Immature natural killer cell (primary cell): ENCODE measurements around the gene CNPY2. TPM values are rescaled to one million over a fixed set of nuclear protein-coding genes. Genes with fewer than 3 reads are reported as not detected.
"Not testable (repeated sequence)": the region's sequence is repeated elsewhere in the genome, so short reads cannot be mapped to it uniquely, and the experiment has no call there.

Experiments
- DNase-seq, 3 donors: peaks; one replicate each; pipeline ENCODE4 v3.0.0; 2022; ENCODE audit warnings: mixed read lengths in 1 of 3
- H3K27ac Mint-ChIP-seq, 6 donors: one replicate each; pipeline ENCODE4 v1.8.0; 2020; ENCODE audit warnings: mixed read lengths in 6 of 6, mild to moderate bottlenecking in 5 of 6, inconsistent platforms in 4 of 6, moderate library complexity in 3 of 6
- H3K27me3 Mint-ChIP-seq, 3 donors: one replicate each; pipeline ENCODE4 v1.8.0; 2020 to 2021; ENCODE audit warnings: low read depth in 3 of 3, mild to moderate bottlenecking in 3 of 3, mixed read lengths in 3 of 3, moderate library complexity in 3 of 3, inconsistent platforms in 1 of 3
- H3K36me3 Mint-ChIP-seq, 3 donors: one replicate each; pipeline ENCODE4 v1.8.0; 2020; ENCODE audit warnings: mixed read lengths in 3 of 3, inconsistent platforms in 2 of 3, mild to moderate bottlenecking in 2 of 3
- H3K4me1 Mint-ChIP-seq, 2 donors: one replicate each; pipeline ENCODE4 v1.8.0; 2020; ENCODE audit warnings: inconsistent platforms in 2 of 2, mild to moderate bottlenecking in 2 of 2, mixed read lengths in 2 of 2, moderate library complexity in 1 of 2
- H3K4me3 Mint-ChIP-seq, 5 donors: one replicate each; pipeline ENCODE4 v1.8.0; 2020; ENCODE audit warnings: mild to moderate bottlenecking in 5 of 5, mixed read lengths in 5 of 5, inconsistent platforms in 3 of 5, moderate library complexity in 3 of 5
- H3K9me3 Mint-ChIP-seq, 6 donors: one replicate each; pipeline ENCODE4 v1.8.0; 2020; ENCODE audit warnings: mild to moderate bottlenecking in 6 of 6, mixed read lengths in 6 of 6, inconsistent platforms in 4 of 6, moderate library complexity in 3 of 6
- polyA plus RNA-seq, 3 donors: library from polyadenylated mRNA; unstranded; fragments of 300-500 nt; fragmentation: Illumina TruSeq; gene quantifications; one replicate each; pipeline ENCODE4 v1.2.3, GENCODE V29; 2021

CNPY2 gene
- polyA plus RNA-seq, 3 donors from 2014 or later = 201 to 232 (median 228) TPM

DNA sequence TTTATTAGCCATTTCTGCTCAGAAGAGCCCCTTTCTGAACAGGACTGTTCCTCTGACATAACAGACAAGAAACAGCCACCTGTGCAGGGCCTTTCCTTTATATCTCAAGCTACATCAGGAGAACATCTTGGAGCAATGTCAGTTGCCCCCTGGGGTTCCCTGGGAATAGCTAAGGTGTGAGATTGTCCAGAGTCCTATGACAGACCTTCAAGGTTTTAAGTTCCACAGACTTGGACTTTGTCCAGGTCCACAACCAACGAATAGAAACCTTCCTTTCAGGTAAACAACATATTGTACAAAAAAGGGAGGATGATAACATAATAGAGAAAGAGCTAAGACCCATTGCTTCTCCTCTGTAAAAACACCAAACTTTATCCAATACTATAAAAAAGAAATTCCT is 25.8 kb upstream of the CNPY2 start:
- Mint-ChIP-seq H3K27ac (peak overlapping the region in 1 of 6 donors; percentile 67), H3K4me3 (no peak overlapping the region), H3K27me3 (peaks cover 0 to 2% (median 0%) of the 10 kb centered on the region in 3 donors), H3K9me3 (no peaks in the 10 kb centered on the region), H3K36me3 (peaks cover 12 to 26% (median 24%) of the 10 kb centered on the region in 3 donors), H3K4me1 (peaks cover 8 to 11% of the 10 kb centered on the region in 2 donors)
- DNase-seq = no peak

DNA sequence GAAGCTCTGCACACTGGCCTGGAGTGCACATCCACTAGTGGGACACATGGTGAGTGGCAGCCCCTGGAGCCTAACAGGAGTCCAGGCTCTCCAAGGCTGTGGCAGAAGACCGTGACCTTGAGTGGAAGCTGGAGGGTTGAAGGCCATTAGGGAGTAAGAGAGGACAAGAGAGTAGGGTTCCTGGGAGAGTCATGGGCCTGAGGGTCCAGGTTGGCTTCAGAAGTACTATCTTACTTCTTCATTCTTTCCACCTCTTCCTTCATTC is 23.3 kb upstream of the CNPY2 start:
- H3K4me1 Mint-ChIP-seq = peaks cover 13 to 17% of the 10 kb centered on the region in 2 donors
- H3K27me3 Mint-ChIP-seq = peaks cover 4 to 8% (median 5%) of the 10 kb centered on the region in 3 donors
- H3K4me3 Mint-ChIP-seq = peak overlapping the region in 2 of 5 donors; percentile 49 to 72
- H3K27ac Mint-ChIP-seq = peak overlapping the region; percentile 6 to 94 (median 74)
- DNase-seq = no peak
- no peaks in the 10 kb centered on the region for H3K9me3 Mint-ChIP-seq
- peaks cover 4 to 12% (median 12%) of the 10 kb centered on the region in 3 donors for H3K36me3 Mint-ChIP-seq

DNA sequence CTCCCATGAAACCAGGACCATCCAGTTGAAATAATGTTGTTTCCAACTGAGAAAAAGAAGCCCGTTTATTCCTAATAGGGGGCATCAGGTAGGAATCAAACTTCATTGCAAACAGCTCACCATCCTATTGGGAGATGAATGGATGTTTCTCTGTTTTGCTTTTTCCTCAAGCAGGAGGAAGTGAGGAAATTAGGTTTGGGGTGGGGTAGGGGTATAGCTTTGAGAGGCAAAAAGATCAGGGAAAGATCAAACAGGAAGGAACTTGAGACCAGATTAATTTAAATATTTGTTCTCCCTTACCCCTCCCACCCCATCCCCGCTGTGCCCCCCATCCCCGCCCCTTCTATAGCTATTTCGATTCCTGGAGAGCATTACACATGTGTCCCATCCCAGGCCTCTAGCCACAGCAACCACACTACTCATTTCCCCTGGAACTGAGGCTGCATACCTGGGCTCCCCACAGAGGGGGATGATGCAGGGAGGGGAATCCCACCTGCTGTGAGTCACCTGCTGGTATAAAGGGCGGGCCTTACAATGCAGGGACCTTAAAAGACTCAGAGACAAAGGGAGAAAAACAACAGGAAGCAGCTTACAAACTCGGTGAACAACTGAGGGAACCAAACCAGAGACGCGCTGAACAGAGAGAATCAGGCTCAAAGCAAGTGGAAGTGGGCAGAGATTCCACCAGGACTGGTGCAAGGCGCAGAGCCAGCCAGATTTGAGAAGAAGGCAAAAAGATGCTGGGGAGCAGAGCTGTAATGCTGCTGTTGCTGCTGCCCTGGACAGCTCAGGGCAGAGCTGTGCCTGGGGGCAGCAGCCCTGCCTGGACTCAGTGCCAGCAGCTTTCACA is 22.7 kb upstream of the CNPY2 start, which contains the start of gene IL23A:
Gene IL23A, plus strand, starts transcription at position 577 of the 850 bp plus-strand sequence. Its CDS starts 161 bp downstream, at position 738.
- H3K9me3 Mint-ChIP-seq = no peaks in the 10 kb centered on the region
- H3K36me3 Mint-ChIP-seq = peaks cover 4 to 6% (median 6%) of the 10 kb centered on the region in 3 donors
- peak in 2 of 3 donors; percentile 12 to 21 for DNase-seq
- peaks cover 9 to 13% (median 10%) of the 10 kb centered on the region in 3 donors for H3K27me3 Mint-ChIP-seq
- H3K27ac Mint-ChIP-seq = peak within 1 kb of the TSS; percentile 51 to 94 (median 93)
- peaks cover 14 to 22% of the 10 kb centered on the region in 2 donors for H3K4me1 Mint-ChIP-seq
- peak within 1 kb of the TSS; percentile 36 to 72 (median 55) for H3K4me3 Mint-ChIP-seq

DNA sequence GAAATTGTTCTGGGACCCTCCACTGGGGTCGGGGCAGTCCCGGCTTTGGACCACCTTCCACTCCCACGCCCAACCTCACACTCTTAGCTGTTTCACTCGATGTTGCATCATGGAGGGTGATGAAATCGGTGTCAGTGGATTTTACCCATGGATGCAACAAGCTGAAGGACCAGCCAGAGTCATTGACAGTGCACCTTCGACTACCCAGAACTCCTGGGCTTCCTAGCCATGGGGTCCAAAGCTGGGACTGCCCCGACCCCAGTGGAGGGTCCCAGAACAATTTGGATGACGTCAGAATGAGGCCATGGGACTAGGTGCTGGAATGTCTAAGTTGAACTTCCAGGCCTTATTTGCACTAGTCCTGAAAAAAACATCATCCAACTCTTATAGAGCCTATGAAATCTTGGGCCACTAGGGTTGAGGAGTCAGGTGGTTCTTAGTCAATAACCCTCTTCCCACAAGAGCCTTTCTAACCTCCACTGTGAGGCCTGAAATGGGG is 22.0 kb upstream of the CNPY2 start:
- H3K36me3 Mint-ChIP-seq = no peaks in the 10 kb centered on the region
- no peaks in the 10 kb centered on the region for H3K9me3 Mint-ChIP-seq
- H3K27ac Mint-ChIP-seq = no peak overlapping the region
- H3K27me3 Mint-ChIP-seq = peaks cover 11 to 14% (median 13%) of the 10 kb centered on the region in 3 donors
- H3K4me3 Mint-ChIP-seq = no peak overlapping the region
- H3K4me1 Mint-ChIP-seq = peaks cover 21 to 30% of the 10 kb centered on the region in 2 donors
- no peak for DNase-seq

DNA sequence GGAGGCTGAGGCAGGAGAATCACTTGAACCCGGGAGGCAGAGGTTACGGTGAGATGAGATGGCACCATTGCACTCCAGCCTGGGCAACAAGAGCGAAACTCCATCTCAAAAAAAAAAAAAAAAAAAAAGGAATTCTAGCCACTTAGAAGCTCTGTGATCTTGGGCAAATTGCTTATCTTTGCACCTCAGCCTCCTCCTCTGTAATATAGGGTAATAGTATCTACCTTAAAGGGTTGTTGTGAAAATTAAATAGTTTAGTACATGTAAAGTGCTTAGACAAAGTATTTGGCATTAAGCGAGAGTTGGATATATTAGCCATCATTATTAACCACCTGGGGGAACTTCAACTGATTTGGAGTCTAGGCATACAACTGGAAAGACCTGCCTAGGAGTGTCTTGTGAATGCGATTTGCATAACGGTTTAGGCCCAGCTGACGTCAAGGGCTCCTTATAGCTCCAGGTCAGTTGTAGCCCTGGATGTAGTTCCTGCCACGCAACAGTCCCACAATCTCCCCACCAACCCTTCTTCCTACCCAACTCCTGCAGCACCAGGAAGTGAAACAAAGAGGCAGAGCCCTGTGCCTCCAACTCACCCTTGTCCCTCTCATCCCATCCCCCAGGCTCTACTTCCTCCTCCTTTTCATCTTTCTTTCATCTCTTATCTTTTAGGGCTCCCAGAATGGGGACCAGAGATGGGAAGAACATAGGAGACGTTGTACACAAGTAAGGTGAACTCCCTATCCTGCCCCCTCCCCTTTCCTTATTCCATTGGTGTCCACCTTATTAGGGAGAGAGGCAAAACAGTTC is 20.8 kb upstream of the CNPY2 start:
- Mint-ChIP-seq H3K4me3 (peak overlapping the region in 2 of 5 donors; percentile 7 to 32), H3K9me3 (no peaks in the 10 kb centered on the region), H3K4me1 (peaks cover 25 to 40% of the 10 kb centered on the region in 2 donors), H3K27me3 (peaks cover 14 to 16% (median 16%) of the 10 kb centered on the region in 3 donors), H3K36me3 (no peaks in the 10 kb centered on the region), H3K27ac (peak overlapping the region in 4 of 6 donors; percentile 5 to 63 (median 18))
- no peak for DNase-seq

DNA sequence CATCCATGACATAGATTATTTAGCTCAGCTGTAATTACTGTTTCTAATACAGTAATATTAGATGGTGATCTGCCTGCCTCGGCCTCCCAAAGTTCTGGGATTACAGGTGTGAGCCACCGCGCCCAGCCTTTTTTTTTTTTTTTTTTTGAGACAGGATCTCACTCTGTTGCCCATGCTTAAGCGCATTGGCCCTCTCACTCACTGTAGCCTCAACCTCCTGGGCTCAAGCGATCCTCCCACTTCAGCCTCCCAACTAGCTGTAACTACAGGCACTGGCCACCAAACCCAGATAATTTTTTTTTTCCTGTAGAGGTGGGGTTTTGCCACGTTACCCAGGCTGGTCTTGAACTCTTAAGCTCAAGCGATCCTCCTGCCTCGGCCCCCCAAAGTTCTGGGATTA is 19.7 kb upstream of the CNPY2 start:
- peaks cover 25 to 40% of the 10 kb centered on the region in 2 donors for H3K4me1 Mint-ChIP-seq

DNA sequence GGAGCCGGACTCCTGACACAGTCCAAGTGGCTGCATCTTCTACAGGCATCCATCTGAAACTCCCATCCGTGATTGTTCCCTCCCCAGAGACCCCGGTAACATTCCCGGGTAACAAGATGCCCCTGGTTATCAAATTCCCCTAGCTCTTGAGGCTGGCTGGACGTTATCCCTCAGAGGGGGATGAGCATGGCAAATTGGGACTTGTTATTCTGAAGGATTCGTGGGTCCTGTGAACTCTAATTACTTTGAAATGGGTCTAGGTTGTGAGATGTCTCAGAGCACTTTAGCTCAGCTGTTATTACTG is 18.7 kb upstream of the CNPY2 start:
- H3K4me3 Mint-ChIP-seq = peak overlapping the region; percentile 89 to 97 (median 95)
- peak overlapping the region; percentile 99 to 100 (median 100) for H3K27ac Mint-ChIP-seq
- no peaks in the 10 kb centered on the region for H3K36me3 Mint-ChIP-seq
- H3K4me1 Mint-ChIP-seq = peaks cover 25 to 40% of the 10 kb centered on the region in 2 donors
- H3K27me3 Mint-ChIP-seq = peaks cover 14 to 19% (median 16%) of the 10 kb centered on the region in 3 donors
- DNase-seq = no peak
- H3K9me3 Mint-ChIP-seq = no peaks in the 10 kb centered on the region

More for the DNA sequence above, 19.7 kb upstream of the CNPY2 start:
- Mint-ChIP-seq H3K27ac (peak overlapping the region in 1 of 6 donors; percentile 100), H3K27me3 (peaks cover 14 to 19% (median 16%) of the 10 kb centered on the region in 3 donors)
- not testable (repeated sequence) for H3K4me3 Mint-ChIP-seq, DNase-seq, H3K36me3 Mint-ChIP-seq, H3K9me3 Mint-ChIP-seq

DNA sequence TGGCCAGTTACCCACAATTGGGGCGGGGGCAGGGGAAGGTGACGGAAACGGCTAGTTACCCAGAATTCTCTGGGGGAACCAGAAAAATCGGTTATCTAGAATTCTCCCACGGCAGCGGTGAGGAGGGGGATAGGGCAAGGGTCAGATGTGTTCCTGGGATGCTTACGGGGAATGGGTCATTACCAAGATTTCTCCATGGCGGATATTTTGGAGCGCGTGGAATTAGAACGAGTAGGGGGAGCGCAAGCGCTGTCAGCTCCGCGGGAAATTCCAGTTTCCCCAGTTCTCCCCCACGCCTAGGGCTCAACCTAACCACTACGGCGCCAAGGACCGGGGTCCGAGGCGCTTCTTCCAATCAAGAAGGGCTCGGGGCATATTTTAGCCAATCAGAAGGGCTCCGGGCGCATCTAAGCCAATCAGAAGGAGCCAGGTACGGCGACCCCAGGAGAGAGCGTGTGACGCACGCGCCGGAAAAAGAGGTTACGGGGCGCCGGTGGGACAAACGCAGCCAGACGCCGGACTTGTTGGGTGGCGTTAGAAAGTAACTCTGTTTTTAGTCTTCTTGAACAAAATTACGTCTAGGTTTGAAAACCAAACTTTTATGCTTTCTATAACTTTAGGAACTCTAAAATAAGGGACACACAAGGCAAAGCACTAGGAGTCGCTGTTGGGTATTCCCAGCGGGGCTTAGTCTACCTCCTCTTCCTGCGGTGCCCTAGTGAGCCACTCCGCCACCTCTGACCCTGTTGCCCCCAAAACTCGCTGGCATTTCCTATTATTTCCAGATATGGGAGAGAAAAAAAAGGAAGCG is 18.1 kb upstream of the CNPY2 start, which contains the start of gene PAN2:
Gene PAN2, minus strand, starts transcription at position 322 of the 811 bp plus-strand sequence. CDS start 906 bp downstream, outside the sequence.
- peak within 1 kb of the TSS; percentile 99 to 100 (median 100) for H3K27ac Mint-ChIP-seq
- peaks cover 23 to 38% of the 10 kb centered on the region in 2 donors for H3K4me1 Mint-ChIP-seq
- H3K9me3 Mint-ChIP-seq = no peaks in the 10 kb centered on the region
- peaks cover 14 to 19% (median 16%) of the 10 kb centered on the region in 3 donors for H3K27me3 Mint-ChIP-seq
- peak within 1 kb of the TSS; percentile 89 to 97 (median 95) for H3K4me3 Mint-ChIP-seq
- peak; percentile 95 for DNase-seq
- H3K36me3 Mint-ChIP-seq = no peaks in the 10 kb centered on the region

DNA sequence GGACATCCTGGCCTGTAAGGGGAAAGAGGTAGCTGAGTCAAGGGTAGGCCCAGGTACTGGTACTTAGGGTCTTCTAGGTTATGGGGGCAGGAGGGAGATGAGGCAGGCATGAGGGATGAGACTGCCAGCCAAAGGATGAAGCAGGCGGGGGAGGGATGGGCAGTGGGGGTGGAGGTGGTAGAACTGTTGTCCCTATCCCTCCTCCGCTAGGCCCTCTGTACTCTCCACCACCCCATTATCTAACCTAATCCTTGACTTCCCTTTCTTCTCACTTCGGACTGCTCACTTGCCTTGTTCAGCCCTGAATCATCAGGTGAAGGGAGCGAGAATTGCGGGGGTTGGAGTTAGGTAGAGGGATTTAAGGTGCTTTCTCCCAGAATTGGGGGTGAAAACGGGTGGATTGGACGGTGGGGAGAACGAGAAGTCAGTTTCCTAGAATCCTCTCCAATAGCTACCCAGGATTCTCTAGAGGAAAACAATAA is 17.4 kb upstream of the CNPY2 start:
- Mint-ChIP-seq H3K9me3 (no peaks in the 10 kb centered on the region), H3K36me3 (no peaks in the 10 kb centered on the region), H3K4me1 (peaks cover 18 to 32% of the 10 kb centered on the region in 2 donors), H3K27me3 (peaks cover 14 to 19% (median 16%) of the 10 kb centered on the region in 3 donors), H3K4me3 (peak overlapping the region; percentile 89 to 97 (median 95)), H3K27ac (peak overlapping the region; percentile 99 to 100 (median 100))
- no peak for DNase-seq

DNA sequence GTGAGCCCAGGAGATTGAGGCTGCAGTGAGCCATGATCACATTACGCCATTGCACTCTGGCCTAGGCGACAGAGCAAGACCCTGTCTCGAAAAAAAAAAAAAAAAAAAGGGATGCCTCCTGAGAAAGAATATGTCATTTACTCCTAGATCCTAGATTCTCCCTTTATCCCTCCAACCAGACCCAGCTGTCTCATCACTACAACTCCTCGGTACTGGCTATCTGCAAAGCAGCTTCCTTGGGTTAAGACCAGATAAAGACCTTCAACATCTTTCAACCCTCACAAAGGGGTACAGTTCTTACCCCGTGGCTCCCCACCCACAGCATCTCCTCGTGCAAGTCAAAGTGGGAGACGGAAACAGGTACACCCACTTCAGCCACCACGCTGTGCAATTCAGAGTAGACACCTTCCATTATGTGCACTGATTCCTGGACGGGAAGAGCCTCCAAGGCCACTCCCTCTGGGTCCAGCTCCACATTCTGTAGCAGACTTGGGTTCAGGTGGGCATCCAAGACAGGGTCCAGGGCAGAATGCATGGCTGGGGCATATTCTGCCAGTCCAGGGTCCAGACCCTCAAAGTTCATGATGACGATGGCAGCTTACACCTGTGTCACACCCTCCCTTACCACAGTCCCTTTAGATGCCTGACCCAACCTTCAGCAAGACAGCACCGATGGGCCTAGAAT is 16.9 kb upstream of the CNPY2 start:
- Mint-ChIP-seq H3K4me1 (peaks cover 17 to 30% of the 10 kb centered on the region in 2 donors), H3K27me3 (peaks cover 14 to 19% (median 16%) of the 10 kb centered on the region in 3 donors), H3K4me3 (peak overlapping the region; percentile 89 to 97 (median 95)), H3K36me3 (peaks cover 0 to 3% (median 3%) of the 10 kb centered on the region in 3 donors), H3K9me3 (no peaks in the 10 kb centered on the region), H3K27ac (peak overlapping the region; percentile 99 to 100 (median 100))
- no peak for DNase-seq

DNA sequence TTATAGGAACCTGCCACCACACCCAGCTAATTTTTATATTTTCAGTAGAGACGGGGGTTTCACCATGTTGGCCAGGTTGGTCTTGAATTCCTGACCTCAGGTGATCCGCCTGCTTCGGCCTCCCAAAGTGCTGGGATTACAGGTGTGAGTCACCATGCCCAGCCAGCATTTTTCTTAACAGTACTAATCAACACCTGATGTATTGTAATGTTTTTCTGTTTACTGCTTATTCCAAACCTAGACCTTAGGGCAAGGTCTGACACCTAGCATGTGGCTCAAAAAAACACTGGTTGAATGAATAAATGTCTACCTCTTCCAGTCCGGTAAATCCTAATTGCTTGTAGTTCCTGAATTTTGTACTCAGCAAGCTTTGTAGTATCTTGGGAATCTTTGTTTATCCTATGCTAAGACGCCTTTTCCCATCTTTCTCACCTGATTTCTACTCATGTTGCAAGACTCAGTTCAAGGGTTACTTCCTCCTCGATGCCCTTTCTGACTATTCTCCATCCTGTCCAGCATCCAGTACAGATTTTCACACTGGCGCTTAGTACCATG is 15.2 kb upstream of the CNPY2 start:
- Mint-ChIP-seq H3K27ac (peak overlapping the region in 3 of 6 donors; percentile 5 to 34 (median 32)), H3K9me3 (no peaks in the 10 kb centered on the region), H3K4me3 (no peak overlapping the region), H3K4me1 (peaks cover 17 to 30% of the 10 kb centered on the region in 2 donors), H3K36me3 (peaks cover 11 to 17% (median 11%) of the 10 kb centered on the region in 3 donors), H3K27me3 (peaks cover 14 to 21% (median 16%) of the 10 kb centered on the region in 3 donors)
- no peak for DNase-seq

DNA sequence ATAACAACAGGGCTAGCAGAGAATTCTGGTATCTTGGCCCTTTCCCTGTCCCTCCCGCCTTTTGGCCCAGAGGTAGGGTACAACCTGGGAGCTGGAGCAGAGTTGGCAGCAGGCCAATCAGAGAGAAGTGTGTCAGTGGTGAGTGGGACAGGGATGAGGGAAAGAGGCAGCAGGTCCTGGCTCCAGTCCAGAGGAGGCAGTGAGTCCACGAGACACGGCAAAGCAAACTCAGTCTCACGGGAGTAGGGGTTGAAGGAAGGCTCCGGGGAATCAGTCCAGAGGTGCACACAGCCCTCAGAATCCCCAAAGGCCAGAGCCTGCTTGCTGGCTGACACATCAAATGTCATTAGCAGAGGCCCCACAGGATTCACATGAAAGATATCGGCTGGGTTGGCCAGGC is 10.7 kb upstream of the CNPY2 start:
- Mint-ChIP-seq H3K36me3 (peaks cover 30 to 52% (median 34%) of the 10 kb centered on the region in 3 donors), H3K4me3 (no peak overlapping the region)

More for the DNA sequence above, 10.7 kb upstream of the CNPY2 start:
- DNase-seq = no peak
- Mint-ChIP-seq H3K27me3 (peaks cover 0 to 4% (median 0%) of the 10 kb centered on the region in 3 donors), H3K27ac (no peak overlapping the region), H3K4me1 (no peaks in the 10 kb centered on the region), H3K9me3 (no peaks in the 10 kb centered on the region)
